ENCODE data around the gene EPS8L1.

EPS8L1 gene

DNA sequence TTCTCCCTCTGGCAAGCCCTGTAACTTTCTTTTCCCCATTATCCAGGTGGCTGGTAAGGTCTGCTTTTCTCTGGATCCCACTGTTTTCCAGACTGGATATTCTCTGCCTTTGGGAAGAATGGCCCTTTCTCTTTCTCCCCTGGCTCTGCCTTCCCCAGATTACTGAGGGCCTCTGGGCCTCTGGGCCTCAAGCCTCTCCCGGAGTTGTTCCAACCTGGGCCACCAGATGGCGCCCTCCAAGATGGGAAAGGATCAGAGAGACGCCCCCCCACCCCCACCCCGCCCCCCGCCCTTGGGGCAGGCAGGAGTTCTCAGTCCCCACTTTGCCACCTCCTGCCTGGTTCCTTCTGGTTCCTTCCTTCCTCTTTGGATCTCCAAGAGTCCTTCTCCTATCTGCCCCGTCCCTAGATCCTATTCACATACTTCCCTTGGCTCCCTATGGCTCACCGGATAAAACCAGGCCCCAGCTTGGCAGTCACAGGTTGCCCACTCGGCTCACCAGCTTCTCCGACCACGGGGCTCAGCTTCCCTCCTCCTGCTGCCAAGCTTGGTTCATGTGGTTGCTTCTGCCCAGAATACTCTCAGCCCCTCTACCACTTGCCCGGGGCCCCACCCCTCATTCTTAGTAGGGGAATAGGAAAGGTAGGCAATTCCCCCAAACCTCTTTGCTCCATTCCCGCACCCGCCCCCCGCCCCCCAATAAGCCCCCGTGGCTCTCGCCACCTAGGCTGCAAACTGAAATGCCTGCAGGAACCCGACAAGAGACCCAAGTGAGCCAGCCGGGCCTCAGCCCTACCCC is 13.1 kb downstream of the EPS8L1 start:
- Histone ChIP-seq H3K4me1 (ENCODE audit: control insufficient read depth, insufficient read depth, low read length) (peaks cover 32% of the 10 kb centered on the region), H3K27ac (ENCODE audit: low read length) (peak overlapping the region; percentile 24), H3K9me3 (ENCODE audit: control insufficient read depth in 2 of 2, low read length in 2 of 2) (no peaks in the 10 kb centered on the region), H3K4me3 (ENCODE audit: low read length in 2 of 2) (no peak overlapping the region), H3K36me3 (ENCODE audit: control insufficient read depth in 2 of 2, insufficient read depth in 2 of 2, low read length in 2 of 2) (peaks cover 14 to 23% of the 10 kb centered on the region in 2 donors), H3K27me3 (ENCODE audit: control insufficient read depth in 1 of 2, insufficient read depth in 2 of 2, low read length in 2 of 2) (peaks cover 22 to 26% of the 10 kb centered on the region in 2 donors), H3K9ac (ENCODE audit: low read length in 2 of 2) (peak overlapping the region in 1 of 2 donors; percentile 55)

DNA sequence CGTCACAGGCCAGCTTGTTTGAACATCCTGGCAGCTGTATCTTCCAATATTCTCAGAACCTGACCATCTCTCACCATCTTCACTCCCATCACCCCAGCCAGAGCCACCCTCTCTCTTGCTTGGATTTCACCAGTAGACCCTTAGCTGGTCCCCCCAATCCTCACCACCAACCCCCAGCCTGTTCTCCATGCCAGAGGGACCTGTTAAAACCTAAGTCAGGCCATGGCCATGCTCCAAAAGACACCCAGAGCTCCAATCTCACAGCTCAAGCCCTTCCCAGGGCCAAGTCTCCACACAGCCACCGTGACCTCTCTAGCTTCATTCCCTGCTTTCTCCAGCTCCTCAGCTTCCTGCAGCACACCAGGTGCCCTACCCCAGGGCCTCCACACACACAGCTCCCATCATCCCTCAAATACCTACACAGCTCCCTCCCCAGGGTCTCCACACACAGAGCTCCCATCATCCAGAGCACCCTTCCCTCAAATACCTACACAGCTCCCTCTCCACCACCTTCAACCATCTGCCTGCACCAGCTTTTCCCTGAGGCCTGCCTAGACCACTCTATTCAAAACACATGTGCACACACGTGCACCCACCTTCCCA is 13.8 kb downstream of the EPS8L1 start:
- Histone ChIP-seq H3K27ac (ENCODE audit: low read length) (no peak overlapping the region), H3K27me3 (ENCODE audit: control insufficient read depth in 1 of 2, insufficient read depth in 2 of 2, low read length in 2 of 2) (peaks cover 15 to 19% of the 10 kb centered on the region in 2 donors), H3K9me3 (ENCODE audit: control insufficient read depth in 2 of 2, low read length in 2 of 2) (no peaks in the 10 kb centered on the region), H3K36me3 (ENCODE audit: control insufficient read depth in 2 of 2, insufficient read depth in 2 of 2, low read length in 2 of 2) (peaks cover 18 to 26% of the 10 kb centered on the region in 2 donors), H3K9ac (ENCODE audit: low read length in 2 of 2) (no peak overlapping the region), H3K4me1 (ENCODE audit: control insufficient read depth, insufficient read depth, low read length) (peaks cover 34% of the 10 kb centered on the region), H3K4me3 (ENCODE audit: low read length in 2 of 2) (no peak overlapping the region)

DNA sequence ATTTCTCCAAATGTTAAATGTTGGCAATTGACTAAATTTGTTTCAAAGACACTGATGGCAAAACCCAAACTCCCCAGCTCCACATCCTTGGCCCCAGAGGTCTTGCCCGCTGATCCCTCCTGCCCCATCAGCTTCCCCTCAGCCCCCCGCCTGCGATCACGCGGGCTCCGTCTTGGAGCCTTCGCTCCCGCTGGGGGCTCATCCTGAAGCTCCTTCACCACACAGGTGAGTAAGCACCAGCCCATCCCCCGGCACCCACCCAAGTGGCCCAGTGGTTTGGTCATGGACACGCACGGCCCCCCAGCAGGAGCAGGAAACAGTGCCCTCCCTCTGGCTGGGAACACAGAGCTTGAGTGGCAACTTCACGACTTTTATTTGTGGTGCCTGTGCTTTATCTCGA is 14.9 kb downstream of the EPS8L1 start:
- Histone ChIP-seq H3K36me3 (ENCODE audit: control insufficient read depth in 2 of 2, insufficient read depth in 2 of 2, low read length in 2 of 2) (peaks cover 29 to 36% of the 10 kb centered on the region in 2 donors), H3K27me3 (ENCODE audit: control insufficient read depth in 1 of 2, insufficient read depth in 2 of 2, low read length in 2 of 2) (peaks cover 4 to 8% of the 10 kb centered on the region in 2 donors), H3K4me1 (ENCODE audit: control insufficient read depth, insufficient read depth, low read length) (peaks cover 34% of the 10 kb centered on the region), H3K9me3 (ENCODE audit: control insufficient read depth in 2 of 2, low read length in 2 of 2) (no peaks in the 10 kb centered on the region), H3K27ac (ENCODE audit: low read length) (no peak overlapping the region), H3K4me3 (ENCODE audit: low read length in 2 of 2) (no peak overlapping the region), H3K9ac (ENCODE audit: low read length in 2 of 2) (no peak overlapping the region)

DNA sequence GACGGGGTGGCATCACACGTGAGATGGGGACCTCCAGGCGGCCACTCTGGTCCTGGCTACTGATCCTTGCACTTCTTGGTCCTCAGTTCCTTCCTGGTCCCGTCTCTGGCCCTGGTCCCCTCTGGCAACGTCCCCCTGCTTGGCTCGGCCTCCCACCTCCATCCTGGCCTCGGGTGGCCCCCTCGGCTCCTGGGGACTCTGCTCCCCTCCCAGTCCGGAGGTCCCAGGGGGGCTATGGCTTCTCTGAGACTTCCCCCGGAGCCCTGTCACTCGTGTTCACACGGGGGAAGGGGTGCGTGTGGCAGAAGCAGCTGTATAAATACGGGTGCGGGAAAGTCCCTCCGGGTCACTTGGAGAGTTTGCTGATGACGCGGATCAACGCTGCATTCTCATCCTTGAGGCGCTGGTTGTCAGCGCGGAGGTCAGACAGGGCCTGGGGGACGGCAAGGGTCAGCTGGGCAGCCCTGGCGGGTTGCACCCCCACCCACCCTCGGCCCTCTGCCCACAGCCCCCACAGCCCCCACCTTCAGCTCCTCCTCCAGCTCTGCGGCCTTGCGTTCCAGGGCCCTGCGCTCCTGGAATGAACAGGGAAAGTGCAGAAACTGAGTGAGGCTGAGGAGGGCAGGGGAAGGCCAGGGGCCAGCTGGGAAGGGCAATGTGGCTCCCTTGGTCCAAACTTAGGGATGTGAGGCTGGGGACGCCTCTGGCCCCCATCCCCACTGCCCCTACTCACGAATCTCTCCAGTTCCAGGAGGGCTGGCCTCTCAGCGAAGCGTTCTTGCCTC is 15.6 kb downstream of the EPS8L1 start:
- peaks cover 30 to 36% of the 10 kb centered on the region in 2 donors for H3K36me3 ChIP-seq (ENCODE audit: control insufficient read depth in 2 of 2, insufficient read depth in 2 of 2, low read length in 2 of 2)
- no peak overlapping the region for H3K9ac ChIP-seq (ENCODE audit: low read length in 2 of 2)
- H3K27me3 ChIP-seq (ENCODE audit: control insufficient read depth in 1 of 2, insufficient read depth in 2 of 2, low read length in 2 of 2) = peaks cover 0 to under 1% of the 10 kb centered on the region in 2 donors

GRCh38 chr19:55091955-55092354 is 16.3 kb downstream of the EPS8L1 start:
- no peak overlapping the region for H3K4me3 ChIP-seq (ENCODE audit: low read length in 2 of 2)
- H3K4me1 ChIP-seq (ENCODE audit: control insufficient read depth, insufficient read depth, low read length) = peaks cover 24% of the 10 kb centered on the region
- H3K9ac ChIP-seq (ENCODE audit: low read length in 2 of 2) = no peak overlapping the region
- peaks cover 30 to 36% of the 10 kb centered on the region in 2 donors for H3K36me3 ChIP-seq (ENCODE audit: control insufficient read depth in 2 of 2, insufficient read depth in 2 of 2, low read length in 2 of 2)
- no peak overlapping the region for H3K27ac ChIP-seq (ENCODE audit: low read length)
- H3K9me3 ChIP-seq (ENCODE audit: control insufficient read depth in 2 of 2, low read length in 2 of 2) = no peaks in the 10 kb centered on the region
- no peaks in the 10 kb centered on the region for H3K27me3 ChIP-seq (ENCODE audit: control insufficient read depth in 1 of 2, insufficient read depth in 2 of 2, low read length in 2 of 2)

More for the DNA sequence above, 15.6 kb downstream of the EPS8L1 start:
- H3K27ac ChIP-seq (ENCODE audit: low read length) = no peak overlapping the region
- H3K9me3 ChIP-seq (ENCODE audit: control insufficient read depth in 2 of 2, low read length in 2 of 2) = no peaks in the 10 kb centered on the region
- peaks cover 30% of the 10 kb centered on the region for H3K4me1 ChIP-seq (ENCODE audit: control insufficient read depth, insufficient read depth, low read length)
- no peak overlapping the region for H3K4me3 ChIP-seq (ENCODE audit: low read length in 2 of 2)

- no peak overlapping the region for H3K4me3 ChIP-seq (ENCODE audit: low read length in 2 of 2)
- peaks cover 17% of the 10 kb centered on the region for H3K4me1 ChIP-seq (ENCODE audit: control insufficient read depth, insufficient read depth, low read length)
- H3K36me3 ChIP-seq (ENCODE audit: control insufficient read depth in 2 of 2, insufficient read depth in 2 of 2, low read length in 2 of 2) = peaks cover 31 to 36% of the 10 kb centered on the region in 2 donors
- no peak overlapping the region for H3K9ac ChIP-seq (ENCODE audit: low read length in 2 of 2)
- H3K27me3 ChIP-seq (ENCODE audit: control insufficient read depth in 1 of 2, insufficient read depth in 2 of 2, low read length in 2 of 2) = no peaks in the 10 kb centered on the region
- H3K27ac ChIP-seq (ENCODE audit: low read length) = no peak overlapping the region
- H3K9me3 ChIP-seq (ENCODE audit: control insufficient read depth in 2 of 2, low read length in 2 of 2) = no peaks in the 10 kb centered on the region
Observed at GRCh38 chr19:55092423-55093318, 17.0 kb downstream of the EPS8L1 start.

DNA sequence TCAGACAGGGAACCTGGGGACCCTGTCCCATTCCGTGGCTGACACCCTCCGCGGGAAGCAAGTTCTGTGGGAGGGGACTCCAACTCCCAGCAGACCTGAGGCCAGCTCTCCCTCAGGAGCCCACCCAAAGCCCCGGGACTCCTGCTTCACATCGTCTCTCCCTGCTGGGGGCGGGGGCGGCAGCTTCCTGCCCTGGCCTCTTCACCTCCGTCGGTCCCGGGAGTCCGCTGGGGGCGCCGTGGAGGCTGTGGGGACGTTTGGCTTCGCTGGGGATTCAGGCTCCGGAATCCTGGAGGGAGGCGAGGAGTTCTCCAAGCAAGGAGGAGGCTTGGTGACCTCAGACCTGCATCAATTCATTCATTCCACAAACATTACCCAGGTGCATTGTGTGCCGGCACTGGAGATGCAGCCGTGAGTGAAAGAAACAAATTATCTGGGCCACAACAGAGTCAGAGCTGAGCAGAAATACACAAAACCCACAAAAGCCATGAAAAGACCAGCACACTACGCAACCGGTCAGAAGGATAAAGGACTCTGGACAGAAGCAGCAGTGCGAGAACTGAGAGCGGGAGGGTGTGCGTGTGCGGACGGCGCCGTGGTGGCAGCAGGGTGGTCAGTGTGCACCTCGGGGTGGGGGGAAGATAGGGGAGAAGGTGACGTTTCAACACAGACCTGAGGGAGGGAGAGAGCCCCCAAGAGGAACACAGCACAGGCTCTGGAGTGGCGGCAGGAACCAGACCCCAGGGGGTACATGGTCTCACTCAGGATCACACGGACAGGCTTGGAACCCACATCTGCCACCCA is 19.0 kb downstream of the EPS8L1 start:
- H3K4me3 ChIP-seq (ENCODE audit: low read length in 2 of 2) = no peak overlapping the region
- H3K27me3 ChIP-seq (ENCODE audit: control insufficient read depth in 1 of 2, insufficient read depth in 2 of 2, low read length in 2 of 2) = no peaks in the 10 kb centered on the region
- H3K9ac ChIP-seq (ENCODE audit: low read length in 2 of 2) = no peak overlapping the region
- peaks cover 16% of the 10 kb centered on the region for H3K4me1 ChIP-seq (ENCODE audit: control insufficient read depth, insufficient read depth, low read length)
- H3K36me3 ChIP-seq (ENCODE audit: control insufficient read depth in 2 of 2, insufficient read depth in 2 of 2, low read length in 2 of 2) = peaks cover 39 to 45% of the 10 kb centered on the region in 2 donors
- H3K27ac ChIP-seq (ENCODE audit: low read length) = peak overlapping the region; percentile 31
- H3K9me3 ChIP-seq (ENCODE audit: control insufficient read depth in 2 of 2, low read length in 2 of 2) = no peaks in the 10 kb centered on the region

DNA sequence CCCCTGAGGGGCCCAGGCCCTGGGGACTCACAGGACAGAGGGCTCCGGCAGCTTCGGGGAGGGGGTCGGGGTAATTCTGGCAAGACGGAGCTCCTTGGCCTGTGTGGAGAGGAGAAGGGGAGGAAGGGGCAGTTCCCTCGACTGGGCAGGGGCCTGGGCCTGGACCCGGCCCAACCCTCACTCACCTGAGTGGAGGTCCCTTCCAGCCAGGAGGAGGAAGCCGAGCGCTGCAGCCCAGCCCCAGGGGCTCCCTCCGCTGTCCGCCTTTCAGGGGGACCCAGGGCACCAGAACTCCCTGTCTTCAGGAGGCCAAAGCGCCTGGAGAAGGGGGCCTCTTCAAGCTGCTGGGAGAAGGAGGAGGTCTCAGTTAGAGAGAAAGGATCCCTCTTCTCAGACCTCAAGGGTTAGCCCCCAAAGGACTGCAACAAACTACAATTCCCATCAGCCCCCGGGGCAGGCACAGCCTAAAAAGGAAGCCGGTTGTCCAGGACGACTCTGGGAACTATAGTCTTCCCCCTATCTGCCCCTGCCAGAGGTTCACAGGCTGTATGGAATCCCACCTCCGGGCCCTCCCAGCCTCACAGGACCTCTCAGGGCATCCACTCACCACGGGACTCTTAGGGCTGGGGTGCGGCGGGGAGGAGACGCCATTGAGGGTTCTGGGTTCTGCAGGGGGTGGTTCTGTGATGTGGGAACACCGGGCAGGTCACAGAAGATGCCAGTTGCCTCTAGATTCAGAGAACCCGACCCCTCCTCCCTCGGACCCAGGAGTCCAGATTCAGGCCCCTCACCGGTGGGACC is 19.8 kb downstream of the EPS8L1 start:
- Histone ChIP-seq H3K27ac (ENCODE audit: low read length) (peak overlapping the region; percentile 31), H3K9ac (ENCODE audit: low read length in 2 of 2) (no peak overlapping the region), H3K4me1 (ENCODE audit: control insufficient read depth, insufficient read depth, low read length) (peaks cover 17% of the 10 kb centered on the region), H3K9me3 (ENCODE audit: control insufficient read depth in 2 of 2, low read length in 2 of 2) (no peaks in the 10 kb centered on the region), H3K36me3 (ENCODE audit: control insufficient read depth in 2 of 2, insufficient read depth in 2 of 2, low read length in 2 of 2) (peaks cover 42 to 45% of the 10 kb centered on the region in 2 donors), H3K27me3 (ENCODE audit: control insufficient read depth in 1 of 2, insufficient read depth in 2 of 2, low read length in 2 of 2) (no peaks in the 10 kb centered on the region), H3K4me3 (ENCODE audit: low read length in 2 of 2) (no peak overlapping the region)

DNA sequence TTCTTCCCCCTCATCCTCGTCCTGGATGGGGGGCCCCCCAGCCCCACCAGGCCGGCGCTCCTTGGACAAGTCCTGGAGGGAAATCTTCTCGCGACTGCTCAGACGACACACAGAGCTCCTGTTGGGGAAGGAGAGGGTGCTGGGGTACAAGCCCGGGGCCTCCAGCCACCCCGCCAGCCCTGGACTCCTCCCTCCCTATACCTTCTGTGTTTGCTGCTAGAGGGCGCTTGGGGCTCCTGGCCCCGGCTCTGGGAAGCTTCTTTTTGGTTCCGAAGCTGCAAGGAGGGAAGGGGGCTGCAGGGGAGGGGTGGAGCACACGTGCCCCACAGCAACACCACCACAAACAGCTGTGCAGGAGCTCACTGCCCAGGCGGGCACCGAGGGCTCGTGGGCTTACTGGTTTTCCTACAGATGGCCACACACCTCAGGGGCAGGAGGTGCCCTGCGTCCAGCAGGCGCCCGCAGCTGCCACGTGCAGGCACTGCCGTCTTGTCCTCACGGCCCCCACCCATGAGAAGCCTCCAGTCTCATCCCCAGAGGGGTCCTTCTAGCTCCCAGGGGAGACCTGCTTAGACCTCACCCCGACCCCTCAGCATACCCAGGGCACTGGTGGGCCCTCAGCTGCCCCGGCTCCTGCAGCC is 20.5 kb downstream of the EPS8L1 start:
- no peaks in the 10 kb centered on the region for H3K9me3 ChIP-seq (ENCODE audit: control insufficient read depth in 2 of 2, low read length in 2 of 2)
- no peak overlapping the region for H3K4me3 ChIP-seq (ENCODE audit: low read length in 2 of 2)
- peaks cover 17% of the 10 kb centered on the region for H3K4me1 ChIP-seq (ENCODE audit: control insufficient read depth, insufficient read depth, low read length)
- H3K9ac ChIP-seq (ENCODE audit: low read length in 2 of 2) = no peak overlapping the region
- H3K36me3 ChIP-seq (ENCODE audit: control insufficient read depth in 2 of 2, insufficient read depth in 2 of 2, low read length in 2 of 2) = peaks cover 41% of the 10 kb centered on the region in 2 donors
- H3K27me3 ChIP-seq (ENCODE audit: control insufficient read depth in 1 of 2, insufficient read depth in 2 of 2, low read length in 2 of 2) = no peaks in the 10 kb centered on the region
- peak overlapping the region; percentile 31 for H3K27ac ChIP-seq (ENCODE audit: low read length)

All from stomach smooth muscle (tissue), 2 donors.